WTC11 (cell line): ENCODE results near the gene RELB.

Source experiments
- NFE2L1 ChIP-seq: sonication (generic); formaldehyde crosslinking; IDR thresholded peaks from 2 replicates; pipeline ENCODE4 v1.8.1; 2023; ENCODE audit warnings: missing genetic modification reagents
- TF ChIP-seq, protein P1 (sequence below): fragments of 200-600 bp; IDR thresholded peaks from 2 replicates; pipeline ENCODE4 v1.8.0; 2022; ENCODE audit warnings: antibody characterized with exemption

DNA sequence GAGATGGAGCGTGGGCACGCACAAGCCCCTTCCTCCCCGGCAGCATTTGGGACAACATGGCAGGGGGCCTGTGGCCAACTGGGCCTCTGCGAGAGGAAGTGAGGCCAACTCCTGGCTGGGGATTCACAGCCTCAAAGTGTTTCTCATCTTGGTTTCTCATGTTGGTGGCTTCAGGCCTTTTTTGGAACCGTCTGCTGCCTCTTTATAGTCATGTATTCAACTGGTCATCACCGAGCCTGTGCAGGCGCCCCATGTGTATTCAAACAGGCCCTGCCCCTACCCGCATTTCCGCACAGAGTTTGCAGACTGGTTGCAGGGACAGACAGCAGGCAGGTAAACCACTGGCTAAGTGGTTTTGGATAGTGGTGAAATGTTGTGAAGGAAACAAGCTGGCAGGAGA, 17.3 kb upstream of the RELB start:
- TF ChIP-seq, protein P1, sequence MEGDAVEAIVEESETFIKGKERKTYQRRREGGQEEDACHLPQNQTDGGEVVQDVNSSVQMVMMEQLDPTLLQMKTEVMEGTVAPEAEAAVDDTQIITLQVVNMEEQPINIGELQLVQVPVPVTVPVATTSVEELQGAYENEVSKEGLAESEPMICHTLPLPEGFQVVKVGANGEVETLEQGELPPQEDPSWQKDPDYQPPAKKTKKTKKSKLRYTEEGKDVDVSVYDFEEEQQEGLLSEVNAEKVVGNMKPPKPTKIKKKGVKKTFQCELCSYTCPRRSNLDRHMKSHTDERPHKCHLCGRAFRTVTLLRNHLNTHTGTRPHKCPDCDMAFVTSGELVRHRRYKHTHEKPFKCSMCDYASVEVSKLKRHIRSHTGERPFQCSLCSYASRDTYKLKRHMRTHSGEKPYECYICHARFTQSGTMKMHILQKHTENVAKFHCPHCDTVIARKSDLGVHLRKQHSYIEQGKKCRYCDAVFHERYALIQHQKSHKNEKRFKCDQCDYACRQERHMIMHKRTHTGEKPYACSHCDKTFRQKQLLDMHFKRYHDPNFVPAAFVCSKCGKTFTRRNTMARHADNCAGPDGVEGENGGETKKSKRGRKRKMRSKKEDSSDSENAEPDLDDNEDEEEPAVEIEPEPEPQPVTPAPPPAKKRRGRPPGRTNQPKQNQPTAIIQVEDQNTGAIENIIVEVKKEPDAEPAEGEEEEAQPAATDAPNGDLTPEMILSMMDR, result no peak
- no peak for TF ChIP-seq NFE2L1 (CRISPR knock-in tag)
